Nephron progenitor cell (in vitro differentiated cells): ENCODE results near the gene HIPK1.
"Not testable (repeated sequence)": the region's sequence is repeated elsewhere in the genome, so short reads cannot be mapped to it uniquely, and the experiment has no call there.

Experiments
- DNase-seq: peaks from one replicate; pipeline ENCODE4 v3.0.0; 2021
- H3K27ac Mint-ChIP-seq: 2 replicates; pipeline ENCODE4 v1.8.0; 2021; ENCODE audit warnings: mild to moderate bottlenecking, moderate library complexity, mixed read lengths
- H3K27me3 Mint-ChIP-seq: 2 replicates; pipeline ENCODE4 v1.8.0; 2021; ENCODE audit warnings: mild to moderate bottlenecking, low read depth, mixed read lengths; ENCODE audit not compliant: poor library complexity
- H3K36me3 Mint-ChIP-seq: 2 replicates; pipeline ENCODE4 v1.8.0; 2021; ENCODE audit warnings: low read depth, mixed read lengths
- H3K4me1 Mint-ChIP-seq: 2 replicates; pipeline ENCODE4 v1.8.0; 2021; ENCODE audit warnings: mixed read lengths
- H3K4me3 Mint-ChIP-seq: 2 replicates; pipeline ENCODE4 v1.8.0; 2021; ENCODE audit warnings: mild to moderate bottlenecking, moderate library complexity, mixed read lengths
- H3K9me3 Mint-ChIP-seq: 2 replicates; pipeline ENCODE4 v1.8.0; 2021; ENCODE audit warnings: mild to moderate bottlenecking, moderate library complexity, mixed read lengths
- TF ChIP-seq, protein P1 (sequence below): fragments of 200-600 bp; sonication (generic); IDR thresholded peaks from 2 replicates; pipeline ENCODE4 v1.5.0; 2021; ENCODE audit warnings: antibody characterized with exemption

Gene HIPK1

GRCh38 chr1:114008480-114008941 lies 79.4 kb downstream of the HIPK1 start:
- TF ChIP-seq, protein P1, sequence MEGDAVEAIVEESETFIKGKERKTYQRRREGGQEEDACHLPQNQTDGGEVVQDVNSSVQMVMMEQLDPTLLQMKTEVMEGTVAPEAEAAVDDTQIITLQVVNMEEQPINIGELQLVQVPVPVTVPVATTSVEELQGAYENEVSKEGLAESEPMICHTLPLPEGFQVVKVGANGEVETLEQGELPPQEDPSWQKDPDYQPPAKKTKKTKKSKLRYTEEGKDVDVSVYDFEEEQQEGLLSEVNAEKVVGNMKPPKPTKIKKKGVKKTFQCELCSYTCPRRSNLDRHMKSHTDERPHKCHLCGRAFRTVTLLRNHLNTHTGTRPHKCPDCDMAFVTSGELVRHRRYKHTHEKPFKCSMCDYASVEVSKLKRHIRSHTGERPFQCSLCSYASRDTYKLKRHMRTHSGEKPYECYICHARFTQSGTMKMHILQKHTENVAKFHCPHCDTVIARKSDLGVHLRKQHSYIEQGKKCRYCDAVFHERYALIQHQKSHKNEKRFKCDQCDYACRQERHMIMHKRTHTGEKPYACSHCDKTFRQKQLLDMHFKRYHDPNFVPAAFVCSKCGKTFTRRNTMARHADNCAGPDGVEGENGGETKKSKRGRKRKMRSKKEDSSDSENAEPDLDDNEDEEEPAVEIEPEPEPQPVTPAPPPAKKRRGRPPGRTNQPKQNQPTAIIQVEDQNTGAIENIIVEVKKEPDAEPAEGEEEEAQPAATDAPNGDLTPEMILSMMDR = no peak
- Mint-ChIP-seq H3K4me1 (peaks cover 26% of the 10 kb centered on the region), H3K27me3 (no peaks in the 10 kb centered on the region), H3K27ac (no peak overlapping the region), H3K9me3 (peaks cover 31% of the 10 kb centered on the region), H3K4me3 (no peak overlapping the region), H3K36me3 (peaks cover 15% of the 10 kb centered on the region)
- DNase-seq = no peak

- Mint-ChIP-seq H3K36me3 (peaks cover 15% of the 10 kb centered on the region), H3K27ac (no peak overlapping the region), H3K27me3 (no peaks in the 10 kb centered on the region), H3K9me3 (peaks cover 30% of the 10 kb centered on the region), H3K4me3 (no peak overlapping the region), H3K4me1 (peaks cover 21% of the 10 kb centered on the region)
- DNase-seq = no peak
- TF ChIP-seq, protein P1 = no peak
Measured at GRCh38 chr1:114008993-114009392, 79.9 kb downstream of the HIPK1 start.

DNA sequence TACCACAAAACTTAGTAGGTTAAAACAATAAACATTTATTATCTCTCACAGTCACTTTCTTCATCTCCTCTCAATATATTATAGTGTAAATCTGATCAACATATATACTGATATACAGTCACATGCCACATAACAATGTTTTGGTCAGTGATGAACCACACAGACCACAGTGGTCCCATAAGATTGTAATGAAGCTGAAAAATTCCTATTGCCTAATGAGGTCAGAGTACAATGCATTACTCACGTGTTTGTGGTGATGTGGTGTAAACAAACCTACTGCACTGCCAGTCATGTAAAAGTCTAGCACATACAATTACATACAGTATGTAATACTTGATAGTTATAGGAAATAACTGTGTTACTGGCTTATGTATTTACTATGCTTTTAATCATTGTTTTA lies 80.3 kb downstream of the HIPK1 start:
- Mint-ChIP-seq H3K9me3 (peaks cover 26% of the 10 kb centered on the region), H3K4me3 (no peak overlapping the region), H3K4me1 (peaks cover 17% of the 10 kb centered on the region), H3K27ac (peak overlapping the region; percentile 20), H3K36me3 (peaks cover 11% of the 10 kb centered on the region), H3K27me3 (no peaks in the 10 kb centered on the region)
- TF ChIP-seq, protein P1 = no peak
- no peak for DNase-seq

- no peak for DNase-seq
- no peak overlapping the region for H3K27ac Mint-ChIP-seq
- TF ChIP-seq, protein P1 = no peak
- peaks cover 3% of the 10 kb centered on the region for H3K27me3 Mint-ChIP-seq
- no peak overlapping the region for H3K4me3 Mint-ChIP-seq
- H3K4me1 Mint-ChIP-seq = peaks cover 14% of the 10 kb centered on the region
- peaks cover 14% of the 10 kb centered on the region for H3K9me3 Mint-ChIP-seq
- H3K36me3 Mint-ChIP-seq = peaks cover 2% of the 10 kb centered on the region
Measured at GRCh38 chr1:114010433-114011184, 81.5 kb downstream of the HIPK1 start.

DNA sequence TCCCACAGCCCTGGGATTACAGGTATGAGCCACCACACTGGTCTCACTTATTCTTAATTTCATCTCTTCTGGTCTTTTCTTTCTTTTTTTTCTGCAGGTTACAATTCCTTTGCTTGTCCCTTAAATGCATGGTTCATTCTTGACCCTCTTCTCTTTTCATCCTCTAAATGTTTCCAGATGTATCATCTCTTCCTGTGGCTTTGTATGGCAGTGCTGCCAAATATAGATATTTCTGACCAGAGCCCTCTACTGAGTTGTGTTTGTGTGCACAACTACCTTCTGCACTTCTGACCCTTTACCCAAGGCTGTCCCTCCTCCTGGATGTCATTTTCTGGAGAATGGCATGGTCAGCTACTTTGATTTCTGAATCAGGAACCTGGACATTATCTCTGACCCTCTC lies 82.7 kb downstream of the HIPK1 start:
- peaks cover 2% of the 10 kb centered on the region for H3K9me3 Mint-ChIP-seq
- H3K4me3 Mint-ChIP-seq = no peak overlapping the region
- no peak for DNase-seq
- H3K36me3 Mint-ChIP-seq = no peaks in the 10 kb centered on the region
- peaks cover 11% of the 10 kb centered on the region for H3K4me1 Mint-ChIP-seq
- peaks cover 3% of the 10 kb centered on the region for H3K27me3 Mint-ChIP-seq
- no peak overlapping the region for H3K27ac Mint-ChIP-seq
- TF ChIP-seq, protein P1 = no peak

GRCh38 chr1:114015075-114015474 lies 86.0 kb downstream of the HIPK1 start:
- peaks cover 9% of the 10 kb centered on the region for H3K9me3 Mint-ChIP-seq
- TF ChIP-seq, protein P1 = no peak
- no peak overlapping the region for H3K4me3 Mint-ChIP-seq
- peaks cover 5% of the 10 kb centered on the region for H3K27me3 Mint-ChIP-seq
- peaks cover 5% of the 10 kb centered on the region for H3K4me1 Mint-ChIP-seq
- peaks cover 7% of the 10 kb centered on the region for H3K36me3 Mint-ChIP-seq
- no peak for DNase-seq
- no peak overlapping the region for H3K27ac Mint-ChIP-seq

DNA sequence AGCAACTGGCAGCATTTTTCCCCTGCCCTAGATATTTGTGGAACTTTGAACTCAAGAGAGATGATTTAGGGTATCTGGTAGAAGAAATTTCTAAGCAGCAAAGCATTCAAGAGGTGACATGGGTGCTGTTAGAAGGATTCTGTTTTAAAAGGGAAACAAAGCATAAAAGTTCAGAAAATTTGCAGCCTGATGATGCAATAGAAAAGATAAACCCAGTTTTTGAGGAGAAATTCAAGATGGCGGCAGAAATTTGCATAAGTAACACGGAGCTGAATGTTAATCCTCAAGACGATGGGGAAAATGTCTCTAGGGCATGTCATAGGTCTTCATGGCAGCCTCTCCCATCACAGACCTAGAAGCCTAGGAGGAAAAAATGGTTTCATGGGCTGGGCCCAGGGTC lies 90.6 kb downstream of the HIPK1 start:
- H3K36me3 Mint-ChIP-seq, DNase-seq, H3K27me3 Mint-ChIP-seq, H3K27ac Mint-ChIP-seq, H3K4me3 Mint-ChIP-seq: not testable (repeated sequence)
- Mint-ChIP-seq H3K4me1 (peaks cover 42% of the 10 kb centered on the region), H3K9me3 (peaks cover 16% of the 10 kb centered on the region)
